Measurements from ENCODE around the gene ALPI. TPM values are rescaled to one million over a fixed set of nuclear protein-coding genes. Genes with fewer than 3 reads are reported as not detected.
"Not testable (repeated sequence)": the region's sequence is repeated elsewhere in the genome, so short reads cannot be mapped to it uniquely, and the experiment has no call there.

The ALPI gene
- total RNA-seq, 1 donor from 2014 or later = not detected

DNA sequence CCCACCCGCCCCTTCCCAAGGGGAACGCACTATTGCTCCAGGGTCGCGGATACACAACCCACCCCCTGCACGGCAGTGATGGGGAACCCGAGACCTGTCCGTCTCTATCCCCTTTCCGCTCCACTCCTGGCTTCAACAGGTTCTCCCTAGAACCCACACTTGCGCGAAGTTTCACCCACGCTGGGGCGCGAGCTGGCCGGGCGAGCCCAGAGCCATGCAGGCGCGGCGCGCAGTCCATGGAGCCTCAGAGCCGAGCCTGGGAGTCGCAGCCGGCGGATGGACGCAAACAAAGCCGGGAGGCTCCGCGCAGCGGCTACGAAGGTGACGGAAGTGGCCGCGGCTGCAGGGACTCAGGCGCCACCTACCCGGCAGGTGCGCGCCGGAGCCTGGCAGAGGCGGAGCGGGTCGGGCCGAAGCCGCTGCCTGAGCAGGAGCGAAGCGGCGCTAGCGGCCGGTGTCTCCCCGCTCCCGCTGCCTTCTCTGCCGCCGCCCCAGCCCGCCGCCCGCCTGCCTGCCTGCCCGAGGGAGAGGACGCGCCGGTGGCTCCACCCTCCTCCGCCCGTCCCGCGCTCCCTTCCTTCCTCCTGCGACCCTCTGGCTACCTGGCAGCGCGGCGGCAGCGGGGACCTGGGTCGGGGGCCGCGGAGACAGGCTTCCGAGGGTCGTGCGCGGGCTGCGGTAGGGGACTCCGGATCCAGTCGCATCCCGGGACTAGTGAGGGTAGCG is 35.3 kb upstream of the ALPI start:
- no peak for DNase-seq (ENCODE audit: low read depth, low spot score)

DNA sequence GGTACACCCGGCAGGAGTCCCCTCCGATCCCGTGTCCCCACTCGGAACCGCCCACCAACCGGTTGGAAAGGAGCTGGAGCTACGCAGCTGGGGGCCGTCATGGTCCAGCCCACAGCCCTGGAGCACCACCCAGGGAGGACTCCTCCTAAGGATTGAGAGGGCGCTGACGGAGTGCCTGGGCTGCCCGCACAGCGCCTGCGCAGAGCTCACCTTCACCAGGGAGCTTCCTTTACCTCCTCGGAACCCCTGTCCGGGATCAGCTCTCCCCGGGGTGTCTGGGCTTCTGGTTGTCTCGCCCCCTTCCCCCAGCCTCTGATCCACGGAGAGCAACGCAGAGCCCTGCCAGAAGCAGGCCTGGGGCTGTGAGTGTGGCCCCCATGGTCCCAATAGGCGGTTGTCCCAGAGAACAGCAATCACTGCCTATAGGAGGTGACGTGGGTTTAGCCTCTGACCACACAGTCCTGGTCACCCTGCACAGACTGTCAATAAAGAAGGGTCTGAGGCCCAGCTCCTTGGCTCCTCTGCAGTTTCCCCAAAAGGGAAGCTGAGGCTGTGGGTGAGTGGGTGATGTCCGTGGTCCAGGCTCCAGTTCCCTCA is 34.7 kb upstream of the ALPI start:
- DNase-seq (ENCODE audit: low read depth, low spot score) = no peak

DNA sequence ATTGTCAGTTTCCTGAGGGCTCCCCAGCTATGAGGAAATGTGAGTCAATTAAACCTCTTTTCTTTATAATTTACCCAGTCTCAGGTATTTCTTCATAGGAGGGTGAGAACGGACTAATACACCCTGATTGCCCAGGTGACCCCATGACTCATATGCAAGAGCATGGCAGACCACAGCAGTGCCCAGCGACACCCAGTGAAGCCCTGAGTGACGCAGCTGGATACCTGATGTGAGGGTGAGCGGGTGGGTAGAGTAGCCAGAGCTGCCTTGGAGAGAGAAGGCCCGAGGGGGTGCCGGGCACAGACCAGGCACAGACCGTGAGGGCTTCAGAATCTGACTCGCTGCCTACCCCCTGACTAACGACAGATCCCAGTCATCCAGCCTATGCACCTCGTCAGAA is 33.9 kb upstream of the ALPI start:
- DNase-seq (ENCODE audit: low read depth, low spot score) = no peak

DNA sequence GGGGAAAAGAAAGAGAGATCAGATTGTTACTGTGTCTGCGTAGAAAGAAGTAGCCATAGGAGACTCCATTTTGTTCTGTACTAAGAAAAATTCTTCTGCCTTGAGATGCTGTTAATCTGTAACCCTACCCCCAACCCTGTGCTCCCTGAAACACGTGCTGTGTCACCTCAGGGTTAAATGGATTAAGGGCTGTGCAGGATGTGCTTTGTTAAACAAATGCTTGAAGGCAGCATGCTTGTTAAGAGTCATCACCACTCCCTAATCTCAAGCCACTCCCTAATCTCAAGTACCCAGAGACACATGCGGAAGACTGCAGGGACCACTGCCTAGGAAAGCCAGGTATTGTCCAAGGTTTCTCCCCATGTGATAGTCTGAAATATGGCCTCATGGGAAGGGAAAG is 33.0 kb upstream of the ALPI start:
- DNase-seq (ENCODE audit: low read depth, low spot score) = not testable (repeated sequence)

DNA sequence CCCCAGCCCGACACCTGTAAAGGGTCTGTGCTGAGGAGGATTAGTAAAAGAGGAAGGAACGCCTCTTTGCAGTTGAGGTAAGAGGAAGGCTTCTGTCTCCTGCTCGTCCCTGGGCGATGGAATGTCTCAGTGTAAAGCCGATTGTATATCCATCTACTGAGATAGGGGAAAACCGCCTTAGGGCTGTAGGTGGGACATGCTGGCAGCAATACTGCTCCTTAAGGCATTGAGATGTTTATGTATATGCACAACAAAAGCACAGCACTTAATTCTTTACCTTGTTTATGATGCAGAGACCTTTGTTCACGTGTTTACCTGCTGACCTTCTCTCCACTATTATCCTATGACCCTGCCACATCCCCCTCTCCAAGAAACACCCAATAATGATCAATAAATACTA is 32.5 kb upstream of the ALPI start:
- not testable (repeated sequence) for DNase-seq (ENCODE audit: low read depth, low spot score)

DNA sequence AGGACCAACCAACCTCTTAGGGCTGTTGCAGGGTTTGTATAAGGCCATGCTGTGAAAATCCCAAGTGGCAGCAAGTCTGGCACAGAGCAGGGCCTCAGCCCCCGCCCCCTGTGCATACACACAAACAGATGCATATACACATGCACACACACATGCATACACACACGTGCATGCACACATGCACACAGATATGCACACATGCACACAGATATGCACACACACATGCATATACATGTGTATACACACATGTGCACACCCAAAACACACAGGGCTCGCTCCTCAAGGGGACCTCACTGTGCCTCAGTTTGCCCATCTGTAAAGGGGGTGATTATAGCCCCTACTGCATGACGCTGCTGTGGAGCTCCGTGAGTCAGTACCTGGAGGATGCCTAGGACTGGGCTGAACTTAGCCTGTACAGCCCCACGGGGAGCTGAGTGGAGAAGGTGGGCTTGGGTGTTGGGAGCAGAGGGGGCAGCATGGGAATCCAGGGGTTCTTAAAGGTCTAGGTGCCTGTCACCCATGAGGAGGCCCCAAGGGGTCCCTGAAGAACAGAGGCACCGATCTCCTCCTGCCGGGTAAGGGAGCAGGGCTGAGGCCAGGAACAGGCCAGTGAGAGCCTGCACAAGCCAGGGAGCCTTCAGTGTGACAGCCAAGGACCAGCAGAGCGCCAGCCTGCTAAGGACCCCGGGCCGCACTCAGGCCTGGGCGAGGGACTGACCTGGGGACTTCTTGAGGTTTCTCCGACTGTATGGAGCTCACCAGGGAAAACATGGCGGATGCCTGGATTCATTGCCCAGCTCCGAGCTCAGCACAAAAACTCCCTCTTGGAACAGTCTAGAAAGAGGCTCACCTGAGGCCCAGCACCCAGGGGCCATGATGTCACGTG is 24.0 kb upstream of the ALPI start:
- DNase-seq (ENCODE audit: low read depth, low spot score) = no peak

DNA sequence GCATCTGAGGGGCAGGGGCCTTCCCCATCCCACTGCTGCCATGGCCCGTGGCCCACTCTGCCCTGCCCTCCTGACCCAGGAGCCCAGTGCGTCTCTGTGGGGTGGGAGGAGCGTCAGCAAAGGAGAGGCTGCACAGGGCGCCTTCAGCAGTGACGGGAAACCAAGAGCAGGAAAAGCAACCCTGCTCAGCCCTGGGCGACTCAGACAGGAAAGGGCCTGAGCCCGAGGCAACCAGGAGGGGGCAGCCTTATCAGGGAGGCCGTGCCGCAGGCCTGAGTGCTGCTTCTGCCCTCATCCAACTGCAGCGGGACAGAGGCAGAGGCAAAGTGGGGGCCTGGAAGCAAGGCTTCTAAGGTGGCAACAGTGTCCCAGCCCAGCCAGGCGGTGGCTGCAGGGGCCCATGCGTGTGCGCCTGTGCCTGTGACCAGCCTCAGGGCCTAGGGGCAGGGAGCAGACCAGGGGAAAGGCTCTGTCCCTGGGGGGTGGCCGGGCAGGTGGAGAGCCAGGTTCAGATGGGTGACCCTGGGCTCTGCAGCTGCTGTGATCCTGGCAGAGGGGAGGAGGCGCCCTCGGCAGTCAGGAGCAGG is 23.3 kb upstream of the ALPI start:
- DNase-seq (ENCODE audit: low read depth, low spot score) = no peak

DNA sequence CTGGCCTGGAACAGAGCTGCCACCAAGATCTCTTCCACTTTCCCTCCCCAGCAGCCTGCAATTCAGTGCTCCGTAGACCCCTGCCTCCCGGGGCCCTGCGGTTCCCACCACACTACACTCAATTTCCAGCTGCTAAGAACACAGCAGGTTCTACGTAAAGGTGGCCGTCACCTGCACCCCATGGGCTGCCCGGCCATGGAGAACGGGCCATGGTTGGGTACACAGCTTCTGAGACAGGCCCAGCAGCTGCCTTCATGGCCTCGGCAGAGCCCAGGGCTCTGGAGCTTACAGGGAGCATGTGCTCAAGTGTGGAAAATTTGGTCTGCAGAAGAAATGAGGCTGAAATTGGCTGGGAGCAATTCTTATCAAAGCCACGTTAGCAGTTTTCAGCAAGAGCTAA is 22.3 kb upstream of the ALPI start:
- not testable (repeated sequence) for DNase-seq (ENCODE audit: low read depth, low spot score)

DNA sequence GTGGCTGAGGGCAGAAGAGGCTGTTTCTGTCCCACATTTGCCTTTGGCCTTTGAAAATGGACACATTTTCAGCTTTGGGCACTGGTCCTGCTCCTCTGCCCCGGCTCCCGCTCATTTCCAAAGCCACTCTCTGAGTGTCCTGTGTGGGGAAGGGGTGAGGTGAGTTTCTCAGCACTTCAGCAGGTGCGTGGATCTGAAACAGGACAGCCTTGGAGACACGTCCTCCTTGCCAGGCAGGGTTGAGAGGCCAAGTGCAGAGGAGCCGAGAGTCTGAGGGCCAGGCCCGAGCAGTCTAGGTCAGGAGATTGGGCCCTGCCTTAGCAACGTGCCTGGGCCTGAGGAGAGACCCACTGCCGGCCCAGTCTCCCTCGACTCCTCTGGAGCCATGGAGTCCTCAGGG is 21.9 kb upstream of the ALPI start:
- no peak for DNase-seq (ENCODE audit: low read depth, low spot score)

DNA sequence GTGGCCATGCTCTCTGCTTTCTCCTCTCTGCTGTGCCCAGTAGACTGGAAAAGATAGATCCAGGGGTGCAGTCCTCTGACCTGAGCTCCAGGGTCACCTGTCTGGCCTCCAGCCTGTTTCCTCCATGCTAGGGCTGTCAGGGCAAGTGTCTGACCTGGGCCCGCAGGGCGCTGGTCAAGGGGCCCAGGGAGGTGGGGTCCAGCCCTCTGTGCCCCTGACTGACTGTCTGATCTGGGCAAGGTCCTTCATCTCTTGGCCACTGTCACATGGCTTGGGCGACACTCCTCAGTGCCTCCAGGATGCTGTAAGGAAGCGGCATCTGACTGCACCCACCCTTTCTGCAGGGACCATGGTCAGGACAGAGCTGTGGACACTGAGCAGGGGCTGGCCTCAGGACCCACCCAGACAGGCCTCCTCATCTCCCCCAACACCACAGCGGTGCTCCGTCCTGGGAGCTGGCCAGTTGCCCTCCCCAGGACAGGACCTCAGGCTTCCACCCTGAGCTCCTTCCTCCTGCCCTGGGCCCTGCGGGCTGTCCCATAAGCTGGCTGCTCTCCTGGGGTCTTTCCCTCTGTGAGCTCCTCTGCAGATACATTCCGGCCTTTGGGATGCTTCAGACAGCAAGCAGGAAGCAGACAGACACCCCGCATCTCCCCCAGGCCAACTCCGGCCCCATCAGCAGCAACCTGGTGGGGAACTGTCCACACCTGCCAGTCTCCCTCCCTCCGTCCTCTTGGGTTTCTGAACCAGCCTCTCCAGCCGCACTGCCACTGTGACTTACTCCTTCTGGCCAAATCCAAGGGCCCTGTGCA is 21.2 kb upstream of the ALPI start:
- no peak for DNase-seq (ENCODE audit: low read depth, low spot score)

DNA sequence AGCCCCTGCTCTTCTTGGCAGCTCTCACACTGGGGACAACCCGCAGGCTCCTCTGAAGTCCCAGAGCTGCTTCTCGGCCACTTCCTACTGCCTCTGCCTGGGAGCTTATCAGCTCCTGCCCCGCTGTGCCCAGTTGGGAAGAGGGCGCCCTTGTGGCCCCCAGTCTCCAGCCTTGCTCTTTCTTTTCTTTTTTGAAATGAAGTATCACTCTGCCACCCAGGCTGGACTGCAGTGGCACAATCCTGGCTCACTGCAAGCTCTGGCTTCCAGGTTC is 20.6 kb upstream of the ALPI start:
- no peak for DNase-seq (ENCODE audit: low read depth, low spot score)

DNA sequence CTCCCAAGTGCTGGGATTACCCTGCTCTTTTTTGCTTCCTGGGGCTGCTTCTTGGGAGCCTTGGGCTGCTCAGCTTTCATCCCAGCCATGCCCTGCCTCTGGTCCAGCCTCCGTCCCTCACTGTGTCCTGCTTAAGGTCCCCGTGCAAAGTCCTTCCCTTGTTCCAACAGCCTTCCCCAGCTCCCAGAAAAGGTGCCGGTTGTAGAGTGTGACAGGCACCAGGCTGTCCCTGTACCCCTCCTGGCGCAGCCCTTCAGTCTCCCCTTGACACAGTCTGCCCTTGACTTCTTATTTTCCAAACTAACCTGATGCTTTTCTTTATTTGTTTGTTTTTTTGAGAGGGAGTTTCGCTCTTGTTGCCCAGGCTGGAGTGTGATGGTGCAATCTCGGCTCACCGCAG is 20.1 kb upstream of the ALPI start:
- DNase-seq (ENCODE audit: low read depth, low spot score) = no peak

DNA sequence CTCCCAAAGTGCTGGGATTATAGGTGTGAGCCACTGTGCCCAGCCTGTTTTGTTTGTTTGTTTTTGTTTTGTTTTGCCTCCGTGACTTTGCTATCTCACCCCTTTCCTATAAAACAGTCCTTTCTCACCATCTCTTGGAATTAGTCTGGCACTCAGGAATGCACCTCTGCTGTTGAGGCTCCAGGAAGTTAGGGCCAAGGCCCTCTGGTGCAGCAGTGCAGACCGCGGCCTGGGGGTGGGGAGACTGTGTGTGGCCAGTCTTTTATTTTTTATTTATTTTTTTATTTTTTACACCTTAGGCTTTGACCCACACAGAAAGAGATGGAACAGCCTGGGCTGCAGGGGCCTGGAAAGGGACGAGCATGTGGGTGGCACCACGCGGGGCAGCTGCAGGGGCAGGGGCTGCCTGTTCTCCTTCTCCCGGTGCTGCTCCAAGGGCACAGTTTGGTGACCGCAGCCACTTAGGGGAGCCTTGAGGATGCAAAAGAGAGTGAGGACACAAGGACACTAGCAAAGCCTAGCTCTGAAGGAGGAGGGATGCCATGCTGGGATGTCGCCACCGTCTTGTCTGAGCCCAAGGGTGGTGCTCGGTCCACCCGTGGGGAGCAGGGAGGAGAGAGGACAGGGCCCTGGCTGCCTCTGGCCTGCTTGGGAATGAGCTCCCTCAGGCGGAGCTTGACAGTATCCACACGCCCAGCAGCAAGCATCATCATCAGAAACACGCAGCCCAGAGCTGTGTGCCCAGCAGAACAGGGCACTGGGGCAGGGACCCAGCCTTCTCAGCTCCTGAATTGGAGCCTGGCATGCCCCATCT is 19.4 kb upstream of the ALPI start:
- DNase-seq (ENCODE audit: low read depth, low spot score) = no peak

DNA sequence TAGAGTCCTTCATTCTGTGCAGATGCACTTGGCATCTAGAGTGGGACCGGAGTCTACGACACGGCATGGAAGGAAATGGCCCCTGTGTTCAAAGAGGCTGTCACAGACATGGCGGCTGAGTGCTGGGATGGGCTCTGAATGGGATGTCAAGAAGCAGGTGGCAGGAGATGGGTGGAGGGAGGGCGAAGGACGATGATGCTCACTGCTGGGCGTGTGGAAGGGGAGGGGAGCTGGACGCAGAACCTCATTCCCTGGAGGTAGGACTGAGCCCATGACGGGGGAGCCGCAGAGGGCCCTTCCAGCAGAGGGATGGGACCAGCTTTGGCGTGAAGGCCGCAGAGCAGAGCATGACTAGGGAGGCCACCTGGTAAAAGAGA is 18.8 kb upstream of the ALPI start:
- DNase-seq (ENCODE audit: low read depth, low spot score) = no peak

DNA sequence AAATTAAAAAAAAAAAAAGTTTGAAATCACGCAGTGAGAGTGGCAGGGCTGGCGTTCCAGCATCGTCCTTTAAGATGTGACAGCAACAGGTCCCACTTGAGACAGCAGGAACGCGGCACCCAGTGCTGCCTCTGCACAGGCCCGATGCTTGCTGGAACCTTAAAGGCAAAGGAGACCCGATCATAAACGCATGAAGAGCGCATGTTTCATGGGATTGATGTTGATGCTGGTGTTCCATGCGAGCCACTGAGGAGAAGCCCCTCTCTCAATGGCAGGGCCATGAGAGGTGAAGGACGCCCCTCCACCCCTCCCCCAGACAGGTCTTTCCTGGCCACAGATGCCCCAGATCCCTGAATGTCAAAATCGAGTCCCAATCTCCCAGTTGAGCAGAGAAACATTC is 17.9 kb upstream of the ALPI start:
- no peak for DNase-seq (ENCODE audit: low read depth, low spot score)

DNA sequence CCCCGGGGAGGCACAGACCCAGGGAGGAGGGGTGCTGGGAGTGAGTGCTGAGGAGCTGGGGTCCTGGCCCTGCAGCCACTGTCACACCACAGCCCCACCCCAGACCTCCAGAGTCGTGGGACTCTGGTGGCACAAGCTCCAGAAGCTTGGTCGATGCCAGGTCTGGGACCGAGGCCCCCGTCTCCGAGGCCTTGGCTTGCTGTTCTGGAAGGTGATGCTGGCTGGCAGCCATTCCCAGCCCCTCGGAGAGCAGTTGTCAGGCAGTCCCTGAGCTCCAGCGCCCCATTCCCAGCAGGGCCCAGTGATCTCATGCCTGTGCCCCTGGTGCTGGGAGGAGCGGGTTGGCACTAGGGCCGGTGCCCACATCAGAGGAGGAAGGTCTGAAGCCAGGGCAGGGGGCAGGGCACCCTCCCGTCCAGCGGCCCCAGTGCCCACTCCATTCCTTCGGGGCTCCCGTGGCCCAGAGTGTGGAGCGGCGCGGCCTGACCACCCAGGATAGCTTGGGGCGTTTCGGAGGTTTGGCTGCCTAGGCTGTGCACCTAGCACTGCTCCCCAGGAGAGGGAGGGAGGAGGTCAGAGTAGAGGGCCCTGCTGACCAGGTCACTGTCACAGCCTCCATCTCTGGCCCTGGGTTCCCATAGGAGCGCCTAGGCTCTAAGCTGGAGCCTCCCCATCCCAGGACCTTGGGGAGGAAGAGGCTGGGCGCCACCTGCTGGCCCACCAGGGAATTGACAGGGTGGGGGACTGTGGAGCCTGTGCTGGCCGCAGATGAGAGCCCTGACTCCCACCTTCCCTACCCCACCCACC is 16.8 kb upstream of the ALPI start:
- DNase-seq (ENCODE audit: low read depth, low spot score) = no peak

DNA sequence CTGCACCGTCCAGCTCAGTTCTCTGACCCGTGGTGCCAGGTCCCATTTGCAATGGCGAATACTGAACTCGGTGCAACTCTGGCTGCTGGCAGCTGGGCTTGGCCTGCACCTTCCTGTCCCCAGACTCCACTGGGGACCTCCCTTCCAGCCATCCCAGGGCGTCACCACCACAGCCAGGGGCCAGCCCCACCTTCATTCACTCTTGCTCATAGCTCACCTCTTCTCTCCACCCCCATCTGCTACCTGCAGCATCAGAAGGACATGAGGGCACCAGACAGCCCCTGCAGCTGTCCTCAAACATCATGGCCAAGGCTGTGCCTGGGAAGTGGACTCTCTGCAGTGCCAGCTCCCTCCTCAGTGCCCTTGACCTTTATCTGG is 16.2 kb upstream of the ALPI start:
- DNase-seq (ENCODE audit: low read depth, low spot score) = no peak

DNA sequence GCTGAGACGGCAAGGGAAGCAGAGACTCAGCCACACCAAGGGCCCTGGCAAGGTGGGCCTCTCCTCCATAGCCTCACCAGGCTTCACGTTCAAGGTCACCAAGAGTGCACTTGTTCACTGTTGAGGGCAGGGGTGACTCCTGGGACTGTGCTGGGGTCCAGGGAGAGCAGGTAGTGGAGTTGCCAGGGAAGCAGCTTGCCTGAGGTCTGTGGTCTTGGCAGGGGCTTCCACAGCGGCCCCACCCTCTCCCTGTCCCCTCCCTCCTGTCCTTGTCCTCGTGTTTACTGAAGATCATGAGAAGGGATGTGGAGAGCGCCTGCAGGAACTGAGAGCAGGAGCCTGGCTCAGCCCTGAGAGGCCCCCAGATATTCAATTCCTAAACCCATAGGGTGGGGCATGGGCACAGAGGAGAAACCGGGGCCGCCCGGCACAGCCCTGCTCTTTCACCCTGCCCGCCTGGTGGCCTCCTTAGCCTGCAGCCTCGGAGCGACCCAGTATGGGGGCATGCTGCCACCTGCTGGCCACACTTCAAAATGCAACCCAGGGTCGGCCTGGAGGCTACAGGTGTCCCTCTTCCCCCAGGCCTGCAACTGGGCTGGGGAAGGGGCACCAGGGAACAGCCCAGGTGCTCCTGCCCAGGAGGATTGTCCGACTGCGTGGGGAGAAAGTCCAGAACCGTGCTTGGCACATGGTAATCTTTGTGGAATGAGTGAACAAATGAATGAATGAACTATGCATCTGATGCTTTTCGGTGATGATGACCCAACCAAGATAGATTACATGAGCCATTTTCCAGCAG is 15.5 kb upstream of the ALPI start:
- not testable (repeated sequence) for DNase-seq (ENCODE audit: low read depth, low spot score)

DNA sequence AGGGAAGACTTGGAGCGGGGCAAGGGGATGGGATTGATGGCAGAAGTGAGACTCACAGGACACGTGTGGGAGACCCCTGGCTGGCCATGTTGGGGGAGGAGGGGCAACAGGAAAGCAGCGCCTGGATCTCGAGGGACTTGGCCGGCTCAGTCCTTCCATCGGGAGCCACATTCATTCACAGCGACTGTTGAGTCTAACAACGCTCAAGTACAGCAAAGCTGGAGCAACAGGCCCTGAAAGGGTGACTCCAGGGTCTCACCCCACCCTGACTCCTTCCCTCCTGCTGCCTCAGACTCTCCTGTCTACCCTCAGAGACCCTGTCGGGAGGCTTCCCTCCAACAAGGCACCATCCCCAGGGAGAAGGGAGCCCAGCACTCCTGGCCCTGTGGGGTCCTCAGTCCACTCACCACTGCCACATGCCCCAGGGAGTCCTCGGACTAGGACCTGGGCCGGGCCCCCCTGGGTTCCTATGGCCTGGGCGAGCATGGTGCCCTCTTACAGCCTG is 14.8 kb upstream of the ALPI start:
- DNase-seq (ENCODE audit: low read depth, low spot score) = no peak
